ENCODE measurements around the gene CALML3. TPM values are rescaled to one million over a fixed set of nuclear protein-coding genes. Genes with fewer than 3 reads are reported as not detected.
A peak's percentile ranks its signal among the peaks of the same experiment; 100 is the strongest.

Gene CALML3
- total RNA-seq, 1 donor from 2014 or later: not detected

- no peak for DNase-seq (ENCODE audit: low read depth in 2 of 2)
These were observed 33.3 kb upstream of the CALML3 start for GRCh38 chr10:5491477-5491876.

- DNase-seq (ENCODE audit: low read depth in 2 of 2): no peak
These were observed 32.4 kb upstream of the CALML3 start for GRCh38 chr10:5492322-5492855.

GRCh38 chr10:5492929-5493576 is 31.7 kb upstream of the CALML3 start:
- DNase-seq (ENCODE audit: low read depth in 2 of 2): no peak

- DNase-seq (ENCODE audit: low read depth in 2 of 2): no peak
These were observed 31.1 kb upstream of the CALML3 start for GRCh38 chr10:5493691-5494090.

DNA sequence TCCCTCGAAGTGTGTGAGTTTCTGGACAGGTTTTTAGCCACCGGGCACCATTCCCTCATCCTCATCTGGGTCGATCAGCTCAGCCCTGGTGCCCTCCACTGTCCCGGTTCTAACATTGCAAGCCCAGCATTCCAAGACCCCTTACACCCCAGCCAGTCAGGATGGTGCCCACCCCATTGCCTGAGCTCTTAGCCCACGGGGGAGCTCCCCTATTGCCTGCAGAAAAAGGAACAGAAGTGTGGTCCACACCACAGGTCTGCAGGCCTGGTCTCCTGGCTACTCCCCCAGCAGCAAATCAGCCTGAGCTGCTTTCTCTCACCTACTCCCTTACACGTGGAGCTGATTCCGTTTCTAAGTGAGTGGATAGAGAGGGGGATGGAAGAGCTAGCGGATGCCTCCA is 30.1 kb upstream of the CALML3 start:
- DNase-seq (ENCODE audit: low read depth in 2 of 2): no peak

GRCh38 chr10:5496261-5497250 is 28.2 kb upstream of the CALML3 start:
- DNase-seq (ENCODE audit: low read depth in 2 of 2): no peak

- DNase-seq (ENCODE audit: low read depth in 2 of 2): no peak
These were observed 27.5 kb upstream of the CALML3 start for GRCh38 chr10:5497289-5497688.

DNA sequence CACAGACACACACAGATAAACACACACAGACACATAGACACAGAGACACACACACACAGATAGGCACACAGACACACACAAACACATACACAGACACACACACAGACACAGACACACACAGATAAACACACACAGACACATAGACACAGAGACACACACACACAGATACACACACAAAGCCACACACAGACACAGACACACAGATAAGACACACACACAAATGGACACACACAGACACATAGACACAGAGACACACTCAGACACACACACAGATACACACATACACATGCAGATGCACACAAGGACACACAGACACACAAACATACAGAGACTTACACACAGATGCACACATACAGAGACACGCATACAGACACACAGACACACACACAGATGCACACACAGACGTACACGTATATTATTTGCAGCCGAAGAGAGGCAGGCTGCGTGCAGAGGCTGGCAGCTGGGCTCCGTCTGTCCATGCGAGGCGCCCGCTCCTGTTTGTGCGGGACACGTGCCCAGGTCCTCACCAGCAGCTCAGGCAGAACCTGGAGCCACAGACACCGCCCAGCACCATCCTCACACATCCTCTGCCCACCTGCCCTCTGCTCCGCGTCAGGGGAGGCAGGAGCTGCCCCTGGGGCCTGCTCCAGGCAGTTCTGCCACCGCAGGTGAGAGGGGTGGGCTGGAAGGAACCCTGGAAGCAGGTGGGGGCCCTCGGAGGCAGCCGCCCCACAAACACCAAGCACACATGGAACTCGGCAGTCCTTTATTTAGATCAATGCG is 26.6 kb upstream of the CALML3 start:
- DNase-seq (ENCODE audit: low read depth in 2 of 2): no peak

DNA sequence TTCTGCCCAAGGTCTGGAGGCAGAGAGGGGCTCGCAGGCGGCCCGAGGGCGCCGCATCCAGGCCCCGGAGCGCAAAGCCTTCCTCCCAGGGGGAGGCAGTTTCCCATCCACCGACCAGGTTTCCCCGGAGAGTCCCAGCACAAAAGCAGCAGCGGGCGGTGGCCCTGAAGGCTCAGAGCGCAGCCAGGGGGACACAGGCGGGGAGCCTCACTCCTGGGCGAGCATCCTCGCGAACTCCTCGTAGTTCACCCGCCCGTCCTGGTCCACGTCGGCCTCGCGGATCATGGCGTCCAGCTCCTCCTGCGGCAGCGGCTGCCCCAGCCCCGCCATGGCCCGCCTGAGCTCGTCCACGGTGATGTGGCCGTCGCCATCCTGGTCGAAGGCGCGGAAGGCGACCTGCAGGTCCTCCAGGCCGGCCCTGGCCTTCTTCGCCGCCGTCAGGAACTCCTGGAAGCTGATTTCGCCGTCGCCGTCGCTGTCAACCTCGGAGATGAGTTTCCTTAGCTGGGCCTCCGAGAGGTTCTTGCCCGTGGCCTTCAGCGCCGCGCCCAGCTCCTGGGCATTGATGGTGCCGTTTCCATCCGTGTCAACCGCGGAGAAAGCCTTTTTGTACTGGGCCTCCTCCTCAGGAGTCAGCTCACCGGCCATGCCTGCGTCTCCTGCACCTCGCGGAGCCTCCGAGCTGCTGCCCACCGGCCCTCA is 25.8 kb upstream of the CALML3 start:
- no peak for DNase-seq (ENCODE audit: low read depth in 2 of 2)

- no peak for DNase-seq (ENCODE audit: low read depth in 2 of 2)
These were observed 25.1 kb upstream of the CALML3 start, which contains the start of gene CALML5 for GRCh38 chr10:5499493-5500140. Gene CALML5 (minus strand): TSS chr10:5499570. CDS start chr10:5499438, 132 bp downstream.

GRCh38 chr10:5500162-5500670 is 24.5 kb upstream of the CALML3 start:
- no peak for DNase-seq (ENCODE audit: low read depth in 2 of 2)

DNA sequence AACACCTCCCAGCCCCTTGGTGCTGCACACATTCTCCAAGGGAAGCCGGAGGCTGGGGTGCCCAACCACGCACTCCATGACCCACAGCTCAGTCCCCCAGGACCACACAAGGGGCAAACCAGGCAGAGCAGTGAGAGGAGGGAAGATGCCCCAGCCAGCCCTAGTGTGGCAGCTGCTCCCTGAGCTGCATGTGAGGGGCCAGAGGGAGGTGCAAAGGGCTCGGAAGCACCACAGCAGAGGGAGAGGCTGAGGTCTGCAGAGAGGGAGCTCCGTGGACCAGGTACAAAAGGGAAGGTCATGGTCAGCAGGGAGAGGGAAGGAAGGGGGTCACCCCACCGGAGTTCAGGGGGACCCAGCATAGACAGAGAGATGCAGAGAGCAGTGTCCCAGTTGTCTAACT is 23.9 kb upstream of the CALML3 start:
- DNase-seq (ENCODE audit: low read depth in 2 of 2): no peak

DNA sequence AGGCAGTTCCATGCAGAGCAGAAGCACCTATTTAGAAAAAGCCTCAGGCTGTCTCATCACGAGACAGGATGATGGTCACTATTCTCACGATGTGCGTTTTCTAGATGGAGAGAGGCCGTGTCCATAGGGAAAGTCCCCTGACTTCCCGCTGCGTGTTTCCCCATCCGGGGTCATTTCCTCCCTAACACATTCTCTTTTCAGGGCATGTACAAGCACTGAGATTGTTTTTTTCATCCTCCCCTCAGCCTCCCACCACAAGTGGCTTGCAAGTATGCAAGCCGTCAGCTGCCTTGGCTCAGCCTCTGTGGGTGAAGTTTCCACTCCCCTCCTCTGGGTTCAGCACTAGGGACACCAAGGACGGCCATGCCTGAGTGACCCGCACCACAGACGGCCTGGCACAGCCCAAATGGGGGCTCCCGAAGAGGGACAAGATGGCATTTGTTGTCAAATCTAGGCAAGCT is 22.7 kb upstream of the CALML3 start:
- peak in 1 of 2 donors; percentile 74 for DNase-seq (ENCODE audit: low read depth in 2 of 2)

GRCh38 chr10:5502571-5503476 is 21.9 kb upstream of the CALML3 start:
- DNase-seq (ENCODE audit: low read depth in 2 of 2): no peak

DNA sequence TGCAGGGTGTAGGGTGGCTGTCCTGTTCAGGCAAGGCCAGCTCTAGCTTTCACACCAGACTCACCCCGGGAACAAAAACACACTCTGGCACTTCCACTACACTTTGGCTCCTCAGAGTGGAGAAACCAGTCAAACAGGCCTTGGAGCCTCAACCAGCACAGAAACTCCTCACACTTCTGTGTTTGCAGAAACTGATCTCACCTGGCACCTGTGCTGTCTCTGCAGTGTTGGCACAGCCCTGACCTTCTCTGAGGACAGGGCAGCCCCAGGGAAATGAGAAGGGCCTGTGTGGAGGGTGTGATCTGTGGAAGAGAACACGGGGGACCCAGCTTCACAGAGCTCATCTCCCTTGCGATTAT is 21.3 kb upstream of the CALML3 start:
- DNase-seq (ENCODE audit: low read depth in 2 of 2): no peak

GRCh38 chr10:5504146-5505072 is 20.4 kb upstream of the CALML3 start:
- DNase-seq (ENCODE audit: low read depth in 2 of 2): no peak

- no peak for DNase-seq (ENCODE audit: low read depth in 2 of 2)
These were observed 18.5 kb upstream of the CALML3 start for GRCh38 chr10:5506246-5506645.
